Measurements from ENCODE around the gene TDRD10. TPM values are rescaled to one million over a fixed set of nuclear protein-coding genes. Genes with fewer than 3 reads are reported as not detected.

The TDRD10 gene
- total and polyA plus RNA-seq, 2 of the 8 experiments (the other 6 are each of a cell fraction or from before 2014, with no cell fraction given) = 0.15 to 0.27 TPM

DNA sequence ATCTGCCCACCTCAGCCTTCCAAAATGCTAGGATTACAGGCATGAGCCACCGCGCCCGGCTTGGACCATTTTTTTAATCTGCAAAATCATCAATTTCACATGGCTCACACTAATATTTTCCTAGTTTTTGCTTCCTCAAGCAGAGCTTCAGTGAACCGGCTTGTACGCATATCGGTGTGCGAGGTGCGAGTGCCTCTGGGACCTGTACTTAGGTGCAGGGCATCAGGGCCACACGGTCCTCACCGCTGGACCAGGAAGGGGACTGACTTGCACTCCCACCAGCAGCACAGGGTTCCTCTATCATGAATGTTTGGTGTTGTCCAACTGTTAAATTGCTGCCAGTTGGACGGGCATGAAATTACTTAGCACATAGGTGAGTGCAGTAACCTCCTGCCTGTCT, 15.6 kb downstream of the TDRD10 start:
- ChIA-PET POLR2A (ENCODE audit: partially characterized antibody) (interaction anchor here (0.6 kb wide), 1 partner anchor 243 kb away, joined by 3 read pairs; no protein-coding TSS in a partner anchor), CTCF (ENCODE audit: partially characterized antibody) (interaction anchor here (0.7 to 2.1 kb wide), 7 partner anchors 24 to 415 kb away, joined by 3 to 10 read pairs (median 3); no protein-coding TSS in a partner anchor)
- DNase-seq (ENCODE audit: low read depth in 1 of 2, low spot score in 2 of 2) = no peak

More for the DNA sequence above, 15.6 kb downstream of the TDRD10 start:
- Histone ChIP-seq H4K5ac (ENCODE audit: insufficient read length, low read depth, low read length) (no peak overlapping the region), H4K91ac (replicated peaks; ENCODE audit: insufficient read length, low read length) (no peak overlapping the region), H2BK20ac (ENCODE audit: low read length) (no peak overlapping the region), H3K4ac (replicated peaks; ENCODE audit: insufficient read length, low read depth, low read length) (no peak overlapping the region), H2BK120ac (replicated peaks; ENCODE audit: low read depth, low read length) (no peak overlapping the region), H3K23ac (ENCODE audit: insufficient read length) (no peak overlapping the region), H3K18ac (ENCODE audit: extremely low read depth, low read length) (no peak overlapping the region), H3K4me1 (replicated peaks in 1 of 4; ENCODE audit: control insufficient read depth in 3 of 4, insufficient read depth in 4 of 4, low read length in 3 of 4) (no peaks in the 10 kb centered on the region; a peak in 1 of 7 replicates), H2BK15ac (ENCODE audit: low read length) (no peak overlapping the region; the same call in 1 of the 2 replicates), H2AK5ac (ENCODE audit: low read depth, low read length) (peak overlapping the region; percentile 26; the same call in 1 of the 2 replicates), H3K79me1 (ENCODE audit: low read depth, low read length) (no peaks in the 10 kb centered on the region), H4K20me1 (replicated peaks in 1 of 2; ENCODE audit: control insufficient read depth in 1 of 2, insufficient read depth in 2 of 2, low read length in 2 of 2) (no peaks in the 10 kb centered on the region), H3K23me2 (ENCODE audit: low read depth, low read length) (no peaks in the 10 kb centered on the region), H4K8ac (ENCODE audit: extremely low read depth, insufficient read depth, low read length) (no peak overlapping the region), H3K27ac (ENCODE audit: low read depth, low read length) (no peak overlapping the region), H3K4me2 (ENCODE audit: insufficient read depth in 1 of 2, low read depth in 2 of 2, low read length in 2 of 2) (no peak overlapping the region), H3K4me3 (ENCODE audit: extremely low read depth in 1 of 4, insufficient read depth in 2 of 4, low read depth in 3 of 4, low read length in 4 of 4) (no peak overlapping the region), H2AFZ (ENCODE audit: low read length) (no peak overlapping the region), H3K14ac (ENCODE audit: insufficient read length) (no peak overlapping the region), H2BK5ac (ENCODE audit: low read depth, low read length) (no peak overlapping the region), H3K56ac (replicated peaks; ENCODE audit: insufficient read length, low read depth, low read length) (no peak overlapping the region), H3K9me3 (ENCODE audit: insufficient read depth in 2 of 2, low read depth in 1 of 2, low read length in 1 of 2) (no peaks in the 10 kb centered on the region), H3K27me3 (replicated peaks in 1 of 4; ENCODE audit: control insufficient read depth in 3 of 4, extremely low read depth in 1 of 4, insufficient read depth in 3 of 4, low read length in 3 of 4) (peaks cover 0 to 3% (median 0%) of the 10 kb centered on the region in 4 experiments; a peak in 1 of 7 replicates), H3K79me2 (ENCODE audit: control insufficient read depth in 1 of 2, insufficient read depth in 2 of 2, low read length in 2 of 2) (no peaks in the 10 kb centered on the region), H2BK12ac (ENCODE audit: low read depth, low read length) (no peak overlapping the region), H3K9ac (replicated peaks in 1 of 4; ENCODE audit: extremely low read depth in 1 of 4, low read depth in 3 of 4, low read length in 3 of 4) (no peak overlapping the region), H3K36me3 (ENCODE audit: control insufficient read depth in 2 of 4, insufficient read depth in 4 of 4, low read length in 3 of 4) (no peaks in the 10 kb centered on the region; a peak in 1 of 8 replicates)
- FAIRE-seq = no peak
- 88% methylated on average over 11 of the region's 11 CpGs; no CpG with 5 or more reads in 1 of the 2 experiments for WGBS, 2 experiments (ENCODE audit: extremely low coverage in 1 of 2, insufficient coverage in 1 of 2, insufficient read length in 1 of 2, insufficient replicate concordance in 2 of 2, low coverage in 1 of 2, low lambda C conversion rate in 2 of 2, missing lambda C conversion rate in 1 of 2)
- TF ChIP-seq MAFK (IDR thresholded peaks at IDR 0.05; ENCODE audit: low read depth, low read length) = no peak
- no peak for TF ChIP-seq GTF2F1 (IDR thresholded peaks at IDR 0.05; ENCODE audit: borderline replicate concordance, low read depth, low read length)

All from H1 (cell line).